Measurements from ENCODE around the gene TNFAIP6. TPM values are rescaled to one million over a fixed set of nuclear protein-coding genes. Genes with fewer than 3 reads are reported as not detected.
"Not testable (repeated sequence)": the region's sequence is repeated elsewhere in the genome, so short reads cannot be mapped to it uniquely, and the experiment has no call there.

TNFAIP6 gene
- total RNA-seq, 2 experiments from 2014 or later, result not detected

- Mint-ChIP-seq H3K4me1 (ENCODE audit: low read depth) (no peaks in the 10 kb centered on the region), H3K36me3 (no peaks in the 10 kb centered on the region), H3K4me3 (no peak overlapping the region), H3K27me3 (peaks cover 4% of the 10 kb centered on the region), H3K27ac (no peak overlapping the region), H3K9me3 (peaks cover 18% of the 10 kb centered on the region)
- intact Hi-C loops (cut with micrococcal nuclease), result no loop called here
- POLR2A ChIA-PET, result no interaction called here
- no peak for DNase-seq
- CTCF ChIA-PET, result no interaction called here
Measured at GRCh38 chr2:151343073-151343472, 14.3 kb upstream of the TNFAIP6 start.

DNA sequence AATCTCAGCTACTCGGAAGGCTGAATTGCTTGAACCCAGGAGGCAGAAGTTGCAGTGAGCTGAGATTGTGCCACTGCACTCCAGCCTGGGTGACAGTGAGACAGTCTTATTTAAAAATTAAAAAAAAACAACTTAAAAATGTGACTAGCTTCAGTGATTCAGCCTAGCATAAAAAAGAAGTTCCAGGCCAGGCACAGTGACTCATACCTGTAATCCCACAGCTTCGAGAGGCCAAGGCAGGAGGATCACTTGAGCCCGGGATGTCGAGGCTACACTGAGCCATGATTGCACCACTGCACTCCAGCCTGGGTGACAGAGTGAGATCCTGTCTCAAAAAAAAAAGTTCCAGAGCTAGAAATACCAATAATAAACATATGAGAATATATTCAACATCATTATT, 13.2 kb upstream of the TNFAIP6 start:
- CTCF ChIA-PET, result interaction anchor here (0.6 to 0.8 kb wide), 2 partner anchors 9 to 99 kb away, joined by 3 to 4 read pairs; no protein-coding TSS in a partner anchor
- POLR2A ChIA-PET; H3K4me3 Mint-ChIP-seq; DNase-seq; H3K27ac Mint-ChIP-seq; intact Hi-C loops (cut with micrococcal nuclease); H3K27me3 Mint-ChIP-seq; H3K36me3 Mint-ChIP-seq; H3K4me1 Mint-ChIP-seq (ENCODE audit: low read depth): not testable (repeated sequence)
- H3K9me3 Mint-ChIP-seq, result peaks cover 18% of the 10 kb centered on the region

- ChIA-PET CTCF (interaction anchor here (0.6 kb wide), 1 partner anchor 99 kb away, joined by 4 read pairs; no protein-coding TSS in a partner anchor), POLR2A (no interaction called here)
- Mint-ChIP-seq H3K4me3 (no peak overlapping the region), H3K9me3 (peaks cover 18% of the 10 kb centered on the region), H3K27me3 (peaks cover 4% of the 10 kb centered on the region), H3K27ac (no peak overlapping the region), H3K4me1 (ENCODE audit: low read depth) (no peaks in the 10 kb centered on the region), H3K36me3 (no peaks in the 10 kb centered on the region)
- DNase-seq, result no peak
- intact Hi-C loops (cut with micrococcal nuclease), result no loop called here
Measured at GRCh38 chr2:151344906-151345305, 12.5 kb upstream of the TNFAIP6 start.

DNA sequence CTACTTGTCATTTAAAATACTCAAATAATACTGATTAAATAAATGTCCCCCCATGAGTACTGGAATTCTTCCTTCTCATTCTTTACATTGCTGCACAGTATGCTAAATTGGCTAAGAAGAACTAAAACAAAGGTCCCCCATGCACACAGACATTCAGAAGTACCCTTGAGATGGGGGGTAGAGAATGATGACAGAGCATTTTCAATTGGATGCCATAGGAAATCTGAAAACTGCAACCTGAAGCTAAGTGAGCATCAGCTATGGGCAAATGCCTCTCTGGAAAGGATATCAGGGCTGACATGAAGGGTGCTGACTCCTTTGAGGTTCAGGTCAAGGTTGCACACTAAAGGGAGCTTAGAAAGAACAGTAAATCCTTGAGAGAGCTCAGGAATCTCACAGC, 10.1 kb upstream of the TNFAIP6 start:
- Mint-ChIP-seq H3K4me1 (ENCODE audit: low read depth) (no peaks in the 10 kb centered on the region), H3K36me3 (no peaks in the 10 kb centered on the region), H3K27me3 (no peaks in the 10 kb centered on the region), H3K27ac (no peak overlapping the region), H3K4me3 (no peak overlapping the region), H3K9me3 (peaks cover 8% of the 10 kb centered on the region)
- intact Hi-C loops (cut with micrococcal nuclease), result no loop called here
- DNase-seq, result no peak
- POLR2A ChIA-PET, result no interaction called here
- CTCF ChIA-PET, result no interaction called here

DNA sequence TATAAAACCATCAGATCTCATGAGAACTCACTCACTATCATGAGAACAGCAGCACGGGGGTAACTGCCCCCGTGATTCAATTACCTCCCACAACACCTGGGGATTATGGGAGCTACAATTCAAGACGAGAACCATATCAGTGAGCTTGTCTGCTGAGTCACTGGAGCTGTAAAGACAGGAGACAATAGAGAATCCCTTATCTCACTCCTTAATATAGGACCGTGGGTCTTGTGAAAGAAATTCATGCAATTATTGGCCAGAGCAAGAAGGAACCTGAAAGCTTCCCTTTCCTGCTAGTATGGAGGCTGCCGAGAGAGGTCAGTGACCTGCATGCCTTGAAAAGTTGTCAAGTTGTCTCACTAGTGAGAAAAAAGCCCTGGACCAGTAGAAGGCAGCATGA, 9.5 kb upstream of the TNFAIP6 start:
- Mint-ChIP-seq H3K27me3 (no peaks in the 10 kb centered on the region), H3K36me3 (no peaks in the 10 kb centered on the region), H3K4me1 (ENCODE audit: low read depth) (no peaks in the 10 kb centered on the region), H3K4me3 (no peak overlapping the region), H3K27ac (no peak overlapping the region), H3K9me3 (peaks cover 8% of the 10 kb centered on the region)
- DNase-seq, result no peak
- ChIA-PET POLR2A (no interaction called here), CTCF (no interaction called here)
- intact Hi-C loops (cut with micrococcal nuclease), result no loop called here

- Mint-ChIP-seq H3K27ac (no peak overlapping the region), H3K27me3 (no peaks in the 10 kb centered on the region), H3K36me3 (no peaks in the 10 kb centered on the region), H3K4me1 (ENCODE audit: low read depth) (no peaks in the 10 kb centered on the region), H3K4me3 (no peak overlapping the region), H3K9me3 (no peaks in the 10 kb centered on the region)
- POLR2A ChIA-PET, result no interaction called here
- DNase-seq, result no peak
- intact Hi-C loops (cut with micrococcal nuclease), result no loop called here
- CTCF ChIA-PET, result no interaction called here
Measured at GRCh38 chr2:151350579-151351195, 6.7 kb upstream of the TNFAIP6 start.

DNA sequence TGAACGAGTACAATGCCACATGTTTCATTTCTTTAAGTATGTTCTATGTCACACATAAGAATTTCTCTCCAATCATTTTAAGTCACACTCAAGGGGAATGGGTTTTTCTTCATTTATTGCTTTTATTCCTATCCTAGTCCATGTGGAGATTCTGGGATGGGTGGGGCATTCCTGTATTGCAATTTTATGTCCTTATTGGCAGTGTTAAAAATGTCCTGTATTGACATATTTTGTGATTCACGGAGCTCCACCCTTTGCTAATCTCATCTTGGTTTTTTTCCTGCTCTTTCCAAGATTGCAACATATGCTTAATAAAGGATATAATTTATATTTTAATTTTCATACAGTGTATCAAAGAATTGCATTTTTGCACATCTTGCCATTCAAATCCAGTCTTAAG, 3.4 kb upstream of the TNFAIP6 start:
- CTCF ChIA-PET, result no interaction called here
- Mint-ChIP-seq H3K27me3 (no peaks in the 10 kb centered on the region), H3K27ac (no peak overlapping the region)

GRCh38 chr2:151354807-151355206, 2.6 kb upstream of the TNFAIP6 start:
- POLR2A ChIA-PET, result no interaction called here
- no peak overlapping the region for H3K4me3 Mint-ChIP-seq
- intact Hi-C loops (cut with micrococcal nuclease), result no loop called here
- H3K27ac Mint-ChIP-seq, result no peak overlapping the region
- no peaks in the 10 kb centered on the region for H3K9me3 Mint-ChIP-seq
- DNase-seq, result no peak
- H3K27me3 Mint-ChIP-seq, result no peaks in the 10 kb centered on the region
- CTCF ChIA-PET, result no interaction called here
- no peaks in the 10 kb centered on the region for H3K4me1 Mint-ChIP-seq (ENCODE audit: low read depth)
- H3K36me3 Mint-ChIP-seq, result no peaks in the 10 kb centered on the region

More for the DNA sequence above, 3.4 kb upstream of the TNFAIP6 start:
- Mint-ChIP-seq H3K9me3 (no peaks in the 10 kb centered on the region), H3K4me3 (no peak overlapping the region), H3K36me3 (no peaks in the 10 kb centered on the region), H3K4me1 (ENCODE audit: low read depth) (no peaks in the 10 kb centered on the region)
- intact Hi-C loops (cut with micrococcal nuclease), result no loop called here
- no peak for DNase-seq
- POLR2A ChIA-PET, result no interaction called here

GRCh38 chr2:151358166-151358970, 976 bp downstream of the TNFAIP6 start:
- intact Hi-C loops (cut with micrococcal nuclease), result no loop called here
- Mint-ChIP-seq H3K36me3 (no peaks in the 10 kb centered on the region), H3K27me3 (no peaks in the 10 kb centered on the region), H3K4me1 (ENCODE audit: low read depth) (no peaks in the 10 kb centered on the region), H3K9me3 (no peaks in the 10 kb centered on the region), H3K4me3 (no peak overlapping the region), H3K27ac (no peak overlapping the region)
- POLR2A ChIA-PET, result no interaction called here
- DNase-seq, result no peak
- CTCF ChIA-PET, result no interaction called here

GRCh38 chr2:151359768-151360461, 2.5 kb downstream of the TNFAIP6 start:
- ChIA-PET POLR2A (no interaction called here), CTCF (no interaction called here)
- Mint-ChIP-seq H3K4me3 (no peak overlapping the region), H3K27ac (no peak overlapping the region), H3K27me3 (no peaks in the 10 kb centered on the region), H3K9me3 (no peaks in the 10 kb centered on the region), H3K36me3 (no peaks in the 10 kb centered on the region), H3K4me1 (ENCODE audit: low read depth) (peaks cover 3% of the 10 kb centered on the region)
- DNase-seq, result no peak
- intact Hi-C loops (cut with micrococcal nuclease), result no loop called here

DNA sequence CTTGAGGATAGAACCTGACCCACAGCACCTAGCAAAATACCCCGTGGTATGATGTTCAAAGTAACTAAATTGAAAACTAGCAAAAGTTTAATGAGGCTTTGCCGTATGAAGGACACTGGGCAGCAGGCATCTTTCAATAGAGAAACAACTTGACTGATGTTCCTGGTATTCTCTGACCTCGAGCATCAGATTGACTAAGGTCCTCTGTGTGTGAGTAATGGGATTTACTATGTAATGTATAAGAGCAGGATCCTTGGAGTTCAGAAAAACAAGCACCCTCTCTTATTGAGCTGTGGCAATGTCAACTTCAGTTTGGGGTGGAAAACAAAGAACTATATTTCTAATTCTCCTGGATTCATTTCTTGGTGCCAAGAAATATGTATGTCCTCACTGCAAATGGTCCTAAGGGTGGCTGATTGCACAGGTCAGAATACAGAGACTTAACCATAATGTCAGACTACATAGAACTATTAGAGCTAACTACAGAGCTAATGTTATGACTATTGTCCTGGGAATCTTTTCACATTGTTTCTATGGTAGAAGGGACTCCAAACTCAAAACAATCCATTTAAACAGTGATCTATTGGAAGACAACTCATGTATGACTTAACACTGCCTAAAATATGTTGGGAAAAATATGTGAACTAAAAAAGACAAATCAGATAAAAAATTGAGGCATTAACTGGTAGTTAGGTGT, 4.4 kb downstream of the TNFAIP6 start:
- Mint-ChIP-seq H3K4me3 (no peak overlapping the region), H3K27ac (no peak overlapping the region), H3K36me3 (no peaks in the 10 kb centered on the region), H3K4me1 (ENCODE audit: low read depth) (peaks cover 3% of the 10 kb centered on the region), H3K27me3 (no peaks in the 10 kb centered on the region), H3K9me3 (no peaks in the 10 kb centered on the region)
- no peak for DNase-seq
- intact Hi-C loops (cut with micrococcal nuclease), result no loop called here
- ChIA-PET CTCF (no interaction called here), POLR2A (no interaction called here)

- Mint-ChIP-seq H3K27me3 (no peaks in the 10 kb centered on the region), H3K27ac (no peak overlapping the region), H3K4me3 (no peak overlapping the region), H3K36me3 (no peaks in the 10 kb centered on the region), H3K9me3 (no peaks in the 10 kb centered on the region), H3K4me1 (ENCODE audit: low read depth) (peaks cover 3% of the 10 kb centered on the region)
- intact Hi-C loops (cut with micrococcal nuclease), result no loop called here
- POLR2A ChIA-PET, result no interaction called here
- CTCF ChIA-PET, result no interaction called here
- DNase-seq, result no peak
Measured at GRCh38 chr2:151363709-151364108, 6.3 kb downstream of the TNFAIP6 start.
